8988T (cell line): ENCODE results near the gene PPTC7.
"Not testable (repeated sequence)": the region's sequence is repeated elsewhere in the genome, so short reads cannot be mapped to it uniquely, and the experiment has no call there.

Source experiments
- DNase-seq: peaks from one replicate; pipeline ENCODE4 v3.0.0; 2011

Gene PPTC7

DNA sequence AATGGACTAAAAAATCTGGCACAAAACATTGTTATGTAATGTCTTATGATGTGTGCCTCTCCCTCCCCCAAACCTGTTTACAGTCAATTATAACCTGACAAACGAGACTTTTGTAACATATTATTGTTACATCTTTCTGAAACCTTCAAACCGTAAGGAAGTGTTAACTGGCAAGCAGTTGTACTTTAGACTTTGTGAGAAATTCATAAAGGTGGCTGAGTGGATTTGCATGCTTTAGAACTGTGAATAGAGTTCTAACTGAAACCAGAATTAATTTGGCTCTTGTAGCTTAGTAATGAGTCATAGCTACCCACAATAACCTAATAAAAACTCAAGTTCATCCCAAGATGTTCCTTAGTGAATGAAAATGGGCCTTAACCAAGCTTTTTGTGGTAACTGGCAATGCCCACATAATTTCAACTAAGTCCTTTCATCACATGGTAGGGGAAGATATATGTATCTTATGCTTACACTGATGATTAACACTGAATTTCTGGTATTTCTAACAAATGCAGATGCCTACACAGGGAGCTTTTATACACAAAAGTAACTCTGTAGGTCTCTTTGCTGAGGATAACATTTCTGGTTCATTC is 51.3 kb downstream of the PPTC7 start:
- no peak for DNase-seq

DNA sequence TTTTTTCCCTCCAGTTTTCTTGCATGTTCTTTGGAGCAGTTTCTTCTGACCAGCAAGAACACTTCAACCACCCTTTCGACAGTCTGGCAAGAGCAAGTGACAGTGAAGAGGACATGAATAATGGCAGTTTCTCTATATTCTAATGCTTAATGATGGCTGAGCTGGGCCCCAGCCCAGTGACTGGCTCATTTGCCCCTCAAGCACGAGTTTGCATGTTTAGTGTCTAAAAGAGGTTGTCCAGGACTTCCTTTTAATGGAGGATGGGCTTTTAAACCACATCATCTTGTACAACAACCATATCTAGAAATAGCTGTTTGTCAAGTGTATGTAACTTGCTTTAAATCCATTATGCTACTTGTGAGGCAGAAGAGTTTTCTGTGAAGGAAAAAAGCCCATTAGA is 52.6 kb downstream of the PPTC7 start:
- no peak for DNase-seq

DNA sequence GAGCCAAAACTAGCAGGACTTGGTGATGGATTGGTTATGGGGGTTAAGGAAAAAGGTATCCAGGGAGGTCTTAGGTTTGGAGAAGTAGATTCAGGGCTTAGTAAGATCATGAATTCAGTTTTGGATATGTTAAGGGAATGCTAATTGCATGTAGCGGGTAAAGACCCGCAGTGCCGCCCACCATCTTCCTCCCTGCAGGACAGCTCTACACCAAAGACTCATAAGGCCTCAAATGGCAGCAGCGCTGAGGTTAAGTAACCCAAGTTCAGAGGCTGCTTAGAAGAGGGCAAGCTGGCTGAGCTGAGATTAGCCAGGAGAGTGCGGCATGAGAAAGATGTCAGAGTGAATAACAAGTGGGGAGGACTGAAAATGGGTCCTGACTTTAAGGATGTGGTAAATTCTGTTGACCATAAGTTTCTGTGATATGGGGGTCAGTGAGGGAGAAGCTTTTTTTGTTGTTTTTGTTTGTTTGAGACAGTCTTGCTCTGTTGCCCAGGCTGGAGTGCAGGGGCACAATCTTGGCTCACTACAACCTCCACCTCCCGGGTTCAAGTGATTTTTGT is 54.8 kb downstream of the PPTC7 start:
- DNase-seq, result no peak

DNA sequence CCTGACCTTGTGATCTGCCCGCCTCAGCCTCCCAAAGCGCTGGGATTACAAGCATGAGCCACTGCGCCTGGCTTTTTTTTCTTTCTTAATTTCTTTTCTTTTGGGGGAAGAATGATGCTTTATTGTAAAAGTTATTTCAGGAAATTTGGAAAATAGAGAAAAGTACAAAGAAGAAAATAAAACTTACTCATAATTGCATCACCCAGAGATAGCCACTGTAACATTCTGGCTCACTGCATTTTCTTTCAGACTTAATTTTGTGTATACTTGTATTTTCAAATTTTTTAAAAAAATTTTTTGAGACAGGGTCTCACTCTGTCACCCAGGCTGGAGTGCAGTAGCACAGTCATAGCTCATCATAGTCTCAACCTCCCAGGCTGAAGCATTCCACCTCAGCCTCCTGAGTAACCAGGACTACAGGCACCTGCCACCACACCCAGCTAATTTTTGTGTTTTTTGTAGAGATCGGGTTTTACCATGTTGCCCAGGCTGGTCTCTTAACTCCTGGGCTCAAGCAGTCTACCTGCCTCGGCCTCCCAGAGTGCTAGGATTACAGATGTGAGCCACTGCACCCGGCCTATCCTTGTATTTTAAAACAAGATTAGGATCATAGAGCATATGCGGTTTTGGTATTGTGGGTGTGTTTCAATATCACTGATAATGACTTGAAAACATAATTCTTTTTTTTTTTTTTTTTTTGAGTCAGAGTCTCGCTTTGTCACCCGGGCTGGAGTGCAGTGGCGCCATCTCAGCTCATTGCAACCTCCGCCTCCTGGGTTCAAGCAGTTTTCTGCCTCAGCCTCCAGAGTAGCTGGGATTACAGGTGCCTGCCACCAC is 62.0 kb downstream of the PPTC7 start:
- DNase-seq, result not testable (repeated sequence)

DNA sequence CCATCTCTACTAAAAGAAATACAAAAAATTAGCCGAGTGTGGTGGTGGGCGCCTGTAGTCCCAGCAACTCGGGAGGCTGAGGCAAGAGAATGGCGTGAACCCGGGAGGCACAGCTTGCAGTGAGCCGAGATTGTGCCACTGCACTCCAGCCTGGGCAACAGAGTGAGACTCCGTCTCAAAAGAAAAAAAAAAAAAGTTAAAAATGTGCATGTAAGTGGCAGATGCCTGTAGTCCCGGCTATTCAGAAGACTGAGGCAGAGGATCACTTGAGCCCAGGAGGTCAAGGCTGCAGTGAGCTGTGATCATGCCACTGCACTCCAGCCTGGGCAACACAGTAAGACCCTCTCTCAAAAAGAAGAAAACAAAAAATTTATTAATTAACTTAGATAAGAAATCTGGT is 65.1 kb downstream of the PPTC7 start:
- not testable (repeated sequence) for DNase-seq

DNA sequence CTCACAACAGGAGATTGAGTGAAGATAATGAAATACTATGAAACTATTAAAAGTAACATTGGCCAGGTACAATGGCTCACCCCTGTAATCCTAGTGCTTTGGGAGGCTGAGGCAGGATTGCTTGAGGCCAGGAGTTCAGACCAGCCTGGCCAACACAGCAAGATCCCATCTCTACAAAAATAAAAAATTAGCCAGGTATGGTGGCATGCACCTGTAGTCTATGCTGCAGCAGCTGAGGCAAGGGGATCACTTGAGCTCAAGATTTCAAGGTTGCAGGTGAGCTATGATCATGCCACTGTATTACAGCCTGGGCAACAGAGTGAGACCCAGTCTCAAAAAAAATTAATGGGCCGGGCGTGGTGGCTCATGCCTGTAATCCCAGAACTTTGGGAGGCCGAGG is 66.1 kb downstream of the PPTC7 start:
- DNase-seq, result no peak

DNA sequence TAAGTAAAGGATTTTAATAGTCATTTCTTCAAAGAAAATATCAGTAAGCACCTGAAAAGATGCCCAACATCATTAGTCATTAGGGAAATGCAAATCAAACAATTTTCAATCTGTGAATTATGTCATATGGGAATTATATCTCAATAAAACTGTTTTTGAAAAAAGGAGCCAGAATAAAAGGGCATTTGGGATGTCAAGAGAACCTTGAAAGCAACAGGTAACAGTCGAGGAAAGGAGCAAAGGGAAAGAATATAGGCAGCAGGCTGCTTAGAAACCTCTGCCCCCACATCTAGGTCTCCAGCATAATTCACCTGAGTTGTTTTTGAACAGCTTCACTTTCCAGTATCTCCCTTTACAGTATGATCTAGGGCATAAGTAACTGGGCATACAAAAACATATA is 68.8 kb downstream of the PPTC7 start:
- no peak for DNase-seq

DNA sequence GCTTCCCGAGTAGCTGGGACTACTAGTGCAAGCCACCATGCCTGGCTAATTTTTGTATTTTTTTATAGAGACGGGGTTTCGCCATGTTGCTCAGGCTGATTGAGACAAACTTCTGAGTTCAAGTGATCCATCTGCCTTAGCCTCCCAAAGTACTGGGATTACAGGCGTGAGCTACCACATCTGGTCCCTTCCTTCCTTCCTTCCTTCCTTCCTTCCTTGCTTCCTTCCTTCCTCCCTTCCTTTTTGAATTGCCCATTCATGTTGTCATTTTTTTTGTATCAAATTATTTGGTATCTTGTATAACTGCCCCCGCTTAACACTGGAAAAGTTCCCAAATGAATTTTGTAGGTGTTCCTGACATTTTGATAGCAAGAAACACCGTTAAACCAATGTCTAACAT is 69.3 kb downstream of the PPTC7 start:
- no peak for DNase-seq

DNA sequence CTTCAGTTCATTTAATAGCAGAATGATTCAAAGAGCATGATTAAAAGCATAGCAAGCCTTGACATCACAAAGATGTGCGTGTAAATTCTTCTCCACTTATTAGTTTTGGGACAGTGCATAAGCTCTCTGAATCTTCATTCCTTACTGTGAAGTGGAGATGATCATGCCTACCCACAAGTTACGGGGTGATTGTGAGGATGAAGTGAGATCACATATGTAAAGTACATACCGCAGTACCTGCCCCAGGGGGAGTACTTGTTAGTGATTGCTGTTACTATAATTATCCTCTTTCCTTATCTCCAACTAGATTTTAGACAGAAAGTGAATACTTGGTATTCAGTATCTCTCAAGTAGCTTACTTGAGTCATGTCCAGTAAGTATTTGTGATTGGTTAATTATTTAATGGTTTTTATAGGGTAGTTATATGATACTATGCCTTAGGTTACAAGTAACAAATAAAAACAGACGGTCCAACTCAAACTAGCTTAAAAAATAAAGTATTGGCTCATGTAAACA is 75.0 kb downstream of the PPTC7 start:
- DNase-seq, result no peak

DNA sequence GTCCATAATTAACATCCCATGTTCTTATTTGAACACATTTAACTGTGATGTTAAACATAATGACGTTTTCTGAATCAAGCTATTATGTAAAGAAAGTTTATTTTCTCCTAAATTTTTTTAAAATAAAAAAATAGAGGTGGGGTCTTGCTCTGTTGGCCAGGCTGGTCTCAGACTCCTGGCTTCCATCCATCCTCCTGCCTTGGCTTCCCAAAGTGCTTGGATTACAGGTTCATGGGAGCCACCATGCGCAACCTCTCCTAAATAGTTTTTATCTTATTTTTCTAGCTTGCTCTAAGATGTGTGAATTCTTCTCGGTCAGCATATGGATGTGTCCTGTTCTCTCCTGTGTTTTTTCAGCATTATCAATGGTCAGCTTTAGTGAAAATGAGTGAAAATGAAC is 77.8 kb downstream of the PPTC7 start:
- DNase-seq, result no peak

DNA sequence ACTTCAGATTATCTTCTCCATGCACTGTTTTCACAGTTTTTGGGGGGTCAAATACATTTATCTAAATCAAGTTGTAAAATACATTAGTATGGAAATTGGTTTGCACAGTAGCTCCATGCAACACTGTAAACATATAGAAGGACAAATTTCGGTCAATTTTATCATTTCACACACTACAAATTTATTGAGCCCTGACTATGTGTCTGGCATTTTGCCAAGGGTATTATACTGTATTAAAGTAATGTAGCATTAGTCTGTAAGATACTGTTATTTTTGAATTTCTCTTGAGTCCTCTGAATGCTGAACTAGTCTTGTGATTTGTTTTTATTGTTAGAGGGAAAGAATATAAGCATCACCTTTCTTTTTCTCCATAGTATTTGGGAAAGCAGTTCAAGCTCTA is 79.7 kb downstream of the PPTC7 start:
- no peak for DNase-seq

DNA sequence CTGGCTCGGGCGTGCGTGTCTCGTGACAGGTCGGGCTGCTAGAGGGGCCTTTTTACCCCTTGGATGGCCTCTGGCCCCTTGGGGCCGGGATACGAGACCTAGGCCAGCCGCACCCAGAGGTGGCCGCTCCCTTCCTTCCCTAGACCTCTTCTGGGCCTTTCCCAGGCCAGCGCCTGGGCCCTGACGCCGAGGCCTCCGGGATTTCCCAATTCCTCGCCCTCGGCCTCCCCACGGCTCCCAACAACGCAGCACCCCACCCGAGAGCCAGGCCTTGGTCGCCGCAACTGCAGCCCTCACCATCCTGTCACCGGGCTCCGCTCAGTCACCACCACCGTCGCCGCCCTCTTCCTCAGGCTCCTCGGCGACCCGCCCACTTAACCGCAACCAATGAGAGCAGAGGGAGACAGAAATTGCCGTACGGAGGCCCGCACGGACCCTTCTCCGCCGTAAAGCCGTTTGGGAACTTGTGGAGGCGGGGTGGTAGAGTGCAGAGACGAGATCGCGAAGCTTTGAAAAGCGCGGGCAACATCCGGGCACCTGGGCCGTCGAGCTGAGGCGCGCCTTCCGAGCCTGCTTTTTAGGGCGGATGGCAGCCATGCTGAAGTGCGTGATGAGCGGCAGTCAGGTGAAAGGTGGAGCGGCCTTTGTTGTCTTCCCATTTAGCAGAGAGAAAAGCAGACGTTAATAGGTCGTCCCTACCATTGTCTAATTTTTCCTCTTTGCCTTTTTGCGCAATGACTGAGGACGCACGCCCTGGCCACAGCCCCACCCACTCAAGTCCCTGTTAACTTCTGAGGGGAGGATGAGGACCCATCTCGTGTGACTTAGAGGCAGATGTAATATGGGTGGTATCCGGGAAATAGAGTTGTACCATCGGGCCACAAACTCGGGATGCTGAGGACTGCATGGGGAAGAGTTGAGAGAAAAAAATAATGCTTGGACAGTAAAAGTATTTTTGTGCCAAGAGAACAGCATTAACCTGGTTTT is 81.1 kb downstream of the PPTC7 start, which contains the start of the genes RAD9B and VPS29:
Gene RAD9B (plus strand): TSS at position 580 of the 987 bp plus-strand sequence. CDS start 7 bp downstream, at position 587.
Gene VPS29 (minus strand): TSS at position 360 of the 987 bp plus-strand sequence. CDS start 60 bp downstream, at position 300.
- DNase-seq, result peak; percentile 62

DNA sequence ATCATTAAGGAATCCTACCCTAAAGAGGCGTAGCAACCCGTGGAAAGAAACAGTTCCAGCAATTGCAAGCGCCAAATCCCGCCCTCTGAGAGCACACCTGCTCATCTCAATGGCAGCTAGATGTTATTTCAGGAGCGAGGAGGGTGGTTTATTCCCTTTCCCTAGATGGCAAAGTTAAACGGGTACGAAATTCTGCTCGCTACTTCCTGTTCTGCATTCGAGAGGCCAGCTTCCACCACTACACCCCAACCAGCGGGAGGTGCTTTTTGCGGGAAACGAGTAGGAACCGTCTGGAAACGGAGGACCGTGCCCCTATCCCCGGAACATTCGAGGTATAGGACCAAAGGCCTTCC is 81.7 kb downstream of the PPTC7 start:
- DNase-seq, result no peak

DNA sequence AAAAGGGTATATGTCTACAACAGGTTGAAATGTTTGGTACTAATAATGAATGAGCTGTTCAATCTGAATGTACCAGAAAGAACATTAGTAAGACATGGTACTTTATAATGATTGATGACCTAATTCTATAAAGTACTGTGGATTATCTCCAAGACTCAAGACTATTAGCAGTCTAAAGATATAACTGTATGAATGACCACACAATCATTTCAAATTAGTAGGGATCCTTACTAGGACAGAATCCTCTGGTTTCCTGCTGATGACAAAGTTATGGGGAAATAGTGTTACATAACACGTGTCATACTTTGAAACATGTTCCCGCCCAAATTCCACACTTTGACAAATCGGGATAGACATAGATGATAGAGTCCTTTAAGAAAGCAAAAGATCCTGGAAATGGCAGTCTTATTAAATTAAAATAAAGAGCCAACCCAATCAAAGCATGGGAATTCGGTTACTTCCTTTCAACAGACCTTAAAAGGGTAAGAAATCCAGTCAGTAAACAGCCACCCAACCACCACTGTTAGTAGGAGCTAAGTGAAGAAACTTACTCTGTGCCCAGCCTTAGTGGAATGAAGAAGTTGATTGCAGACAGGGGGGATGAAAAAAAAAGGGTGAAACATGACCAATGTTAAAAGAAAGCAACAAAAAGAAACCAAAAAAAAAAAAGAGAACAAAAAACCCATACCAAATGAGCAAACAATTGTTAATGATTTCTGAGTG is 84.0 kb downstream of the PPTC7 start:
- DNase-seq, result no peak
